HCT116 (cell line): Measurements from ENCODE around the gene ZNF646. TPM values are rescaled to one million over a fixed set of nuclear protein-coding genes. Genes with fewer than 3 reads are reported as not detected.

Experiments used
- ATAC-seq: fragments of 200-7000 bp; cut with Tn5 transposase; 2 replicates; pipeline ENCODE4 v1.9.1; 2020; ENCODE audit warnings: mild to moderate bottlenecking, moderate library complexity
- BruUV-seq: library from RNA; stranded (reverse); fragments of 400-500 nt; replicated peaks from 2 replicates; lab custom pipeline; 2021; lab: Mats Ljungman, UMichigan
- CTCF ChIA-PET: fragments of 300-600 bp; sonication (Branson Sonifier 250); formaldehyde crosslinking; loops from one replicate; lab custom pipeline; 2021; ENCODE audit warnings: antibody characterized with exemption; lab: Charles Lee
- POLR2A ChIA-PET: fragments of 300-600, 350-600 bp; sonication (Branson Sonifier 250); formaldehyde crosslinking; loops from one replicate; lab custom pipeline; 2021; ENCODE audit warnings: antibody characterized with exemption; lab: Charles Lee
- RAD21 ChIA-PET, 2 experiments: fragments of 300-600 bp; sonication (Branson Sonifier 250); formaldehyde crosslinking; loops; one replicate each; lab custom pipeline; 2023; ENCODE audit warnings: low total read pairs in 2 of 2; ENCODE audit not compliant: uncharacterized antibody in 2 of 2, unreplicated experiment in 2 of 2, low non-redundant PET in 1 of 2; lab: Charles Lee
- DNase-seq: peaks from one replicate; pipeline ENCODE4 v3.0.0-alpha.2; 2010; ENCODE audit warnings: low read depth, low spot score
- H2AFZ ChIP-seq: fragments of 200-600 bp; shearing (Covaris generic), sonication (generic); 2 replicates; pipeline ENCODE4 v1.6.1; 2017; ENCODE audit warnings: low read depth, mixed run types, mixed read lengths, antibody characterized with exemption, low read length; ENCODE audit not compliant: poor library complexity, severe bottlenecking
- H3K27ac ChIP-seq: 2 replicates; pipeline ENCODE4 v1.5.1; 2012; ENCODE audit warnings: low read depth, low read length
- H3K27me3 ChIP-seq: fragments of 200-600 bp; sonication (generic); 2 replicates; pipeline ENCODE4 v1.6.1; 2016; ENCODE audit warnings: mixed run types, low read length, mixed read lengths; ENCODE audit not compliant: insufficient read depth
- H3K36me3 ChIP-seq, 2 experiments: fragments of 200-500 bp in 1 of 2; fragments of 200-600 bp in 1 of 2; sonication (Bioruptor generic) in 1 of 2; sonication (generic) in 1 of 2; 2 replicates each; pipeline versions ENCODE4 v1.5.1 to v1.6.1; 2014 to 2016; ENCODE audit warnings: low read length in 2 of 2, inconsistent platforms in 1 of 2, mixed read lengths in 1 of 2, mixed run types in 1 of 2; ENCODE audit not compliant: insufficient read depth in 2 of 2, control insufficient read depth in 1 of 2
- H3K4me1 ChIP-seq, 2 experiments: fragments of 200-600 bp in 1 of 2; sonication (generic) in 1 of 2; 2 replicates each; pipeline versions ENCODE4 v1.5.1 to v1.6.1; 2012 to 2017; ENCODE audit warnings: low read length in 2 of 2, inconsistent platforms in 1 of 2, mild to moderate bottlenecking in 1 of 2, mixed read lengths in 1 of 2, mixed run types in 1 of 2, moderate library complexity in 1 of 2; ENCODE audit not compliant: insufficient read depth in 2 of 2, control insufficient read depth in 1 of 2
- H3K4me2 ChIP-seq: fragments of 200-600 bp; sonication (generic); 2 replicates; pipeline ENCODE4 v1.6.1; 2017; ENCODE audit warnings: mixed run types, low read length, mixed read lengths
- H3K4me3 ChIP-seq, 2 experiments: fragments of 200-600 bp in 1 of 2; sonication (generic) in 1 of 2; replicated peaks in 1 of 2; 2 replicates each; pipeline ENCODE4 v1.5.1; 2011 to 2016; ENCODE audit warnings: low read length in 2 of 2, control low read depth in 1 of 2, low read depth in 1 of 2, mild to moderate bottlenecking in 1 of 2, mixed read lengths in 1 of 2, mixed run types in 1 of 2
- H3K79me2 ChIP-seq: fragments of 200-600 bp; sonication (generic); 2 replicates; pipeline ENCODE4 v1.6.1; 2017; ENCODE audit warnings: mild to moderate bottlenecking, mixed run types, low read length, moderate library complexity, mixed read lengths; ENCODE audit not compliant: insufficient read depth
- H3K9ac ChIP-seq: fragments of 200-600 bp; sonication (generic); 2 replicates; pipeline ENCODE4 v1.6.1; 2016; ENCODE audit warnings: low read length, mixed read lengths
- H3K9me2 ChIP-seq: fragments of 200-600 bp; sonication (generic), shearing (Covaris generic); 2 replicates; pipeline ENCODE4 v1.6.1; 2017; ENCODE audit warnings: mixed run types, mild to moderate bottlenecking, moderate library complexity; ENCODE audit not compliant: insufficient read depth
- H3K9me3 ChIP-seq, 2 experiments: fragments of 200-500 bp in 1 of 2; fragments of 200-600 bp in 1 of 2; sonication (Bioruptor generic) in 1 of 2; sonication (generic) in 1 of 2; 2 replicates each; pipeline ENCODE4 v1.6.1; 2014 to 2017; ENCODE audit warnings: low read length in 2 of 2, mixed read lengths in 2 of 2, inconsistent platforms in 1 of 2, low read depth in 1 of 2, mild to moderate bottlenecking in 1 of 2, mixed run types in 1 of 2, moderate library complexity in 1 of 2; ENCODE audit not compliant: control insufficient read depth in 1 of 2, insufficient read depth in 1 of 2
- H4K20me1 ChIP-seq: fragments of 200-600 bp; sonication (generic), shearing (Covaris generic); 2 replicates; pipeline ENCODE4 v1.6.1; 2017; ENCODE audit warnings: mixed run types, mild to moderate bottlenecking, moderate library complexity; ENCODE audit not compliant: insufficient read depth
- CEBPB ChIP-seq: IDR thresholded peaks from 2 replicates; pipeline ENCODE4 v1.6.1; 2012; ENCODE audit warnings: low read depth
- EZH2 ChIP-seq: fragments of 200-600 bp; sonication (generic); IDR thresholded peaks from 2 replicates; pipeline ENCODE4 v1.6.1; 2017; ENCODE audit warnings: antibody characterized with exemption, mixed run types
- JUND ChIP-seq: IDR thresholded peaks from 2 replicates; pipeline ENCODE4 v1.6.1; 2012
- SIN3A ChIP-seq: IDR thresholded peaks from 2 replicates; pipeline ENCODE4 v1.6.1; 2012; ENCODE audit warnings: low read depth
- YY1 ChIP-seq: IDR thresholded peaks from 2 replicates; pipeline ENCODE4 v1.6.1; 2011; ENCODE audit warnings: low read length, low read depth, moderate library complexity, mild to moderate bottlenecking; ENCODE audit not compliant: insufficient replicate concordance; ENCODE audit errors: extremely low read depth
- ZBTB33 ChIP-seq: IDR thresholded peaks from 2 replicates; pipeline ENCODE4 v1.6.1; 2011; ENCODE audit warnings: mild to moderate bottlenecking, low read length, moderate library complexity; ENCODE audit not compliant: insufficient replicate concordance; ENCODE audit errors: extremely low read depth
- intact Hi-C: fragments of 100-400 bp; cut with micrococcal nuclease; formaldehyde crosslinking; loops from 2 replicates; pipeline ENCODE4 v1.10.0; 2022
- total RNA-seq: library from RNA; stranded (reverse); gene quantifications from one replicate; pipeline ENCODE4 v1.2.1, GENCODE V29; 2021; ENCODE audit not compliant: unreplicated experiment

The ZNF646 gene
- total RNA-seq, 1 experiment from 2014 or later: 17.7 TPM

- CTCF ChIA-PET: no interaction called here
- Histone ChIP-seq H3K9me2 (no peaks in the 10 kb centered on the region), H3K4me3 (no peak overlapping the region), H3K27ac (no peak overlapping the region), H4K20me1 (no peaks in the 10 kb centered on the region), H3K9ac (no peak overlapping the region), H3K9me3 (no peaks in the 10 kb centered on the region), H2AFZ (no peak overlapping the region), H3K27me3 (no peaks in the 10 kb centered on the region), H3K4me1 (peaks cover 0 to 7% of the 10 kb centered on the region in 2 experiments; a peak in 1 of 4 replicates), H3K36me3 (no peaks in the 10 kb centered on the region; a peak in 1 of 4 replicates), H3K79me2 (no peaks in the 10 kb centered on the region), H3K4me2 (no peak overlapping the region)
- RAD21 ChIA-PET: no interaction called here
- intact Hi-C loops: no loop called here
- no peak for TF ChIP-seq SIN3A
- DNase-seq: no peak
- no TSS peak for BruUV-seq
- POLR2A ChIA-PET: no interaction called here
- ATAC-seq: no peak
These were observed 30.9 kb upstream of the ZNF646 start for GRCh38 chr16:31043352-31043751.

- Histone ChIP-seq H3K27me3 (no peaks in the 10 kb centered on the region), H2AFZ (no peak overlapping the region)
- POLR2A ChIA-PET: no interaction called here
- no peak for TF ChIP-seq CEBPB
- TF ChIP-seq EZH2: no peak
- no peak for TF ChIP-seq ZBTB33
- TF ChIP-seq YY1: no peak
- TF ChIP-seq JUND: no peak
- TF ChIP-seq, all 23 proteins: peak for 0
- ChIA-PET RAD21 (no interaction called here), CTCF (no interaction called here)
- Histone ChIP-seq H3K4me1 (peaks cover 0 to 7% of the 10 kb centered on the region in 2 experiments; a peak in 1 of 4 replicates), H3K9me3 (no peaks in the 10 kb centered on the region), H3K27ac (no peak overlapping the region), H3K9ac (no peak overlapping the region), H3K79me2 (no peaks in the 10 kb centered on the region), H3K4me3 (no peak overlapping the region), H3K9me2 (no peaks in the 10 kb centered on the region), H3K4me2 (no peak overlapping the region), H3K36me3 (no peaks in the 10 kb centered on the region; a peak in 1 of 4 replicates), H4K20me1 (no peaks in the 10 kb centered on the region)
- DNase-seq (no peak), ATAC-seq (no peak)
- intact Hi-C loops: no loop called here
- no TSS peak for BruUV-seq
These were observed 30.2 kb upstream of the ZNF646 start for GRCh38 chr16:31043898-31044481.
